Measurements from ENCODE around the gene BANP. TPM values are rescaled to one million over a fixed set of nuclear protein-coding genes. Genes with fewer than 3 reads are reported as not detected.
"Not testable (repeated sequence)": the region's sequence is repeated elsewhere in the genome, so short reads cannot be mapped to it uniquely, and the experiment has no call there.

BANP gene
- total RNA-seq, 3 donors from 2014 or later: 21.9 to 45.4 (median 32.4) TPM

GRCh38 chr16:88102597-88102996, 151.4 kb downstream of the BANP start:
- no peak overlapping the region for H3K27ac ChIP-seq
- peaks cover 0 to 2% of the 10 kb centered on the region in 2 donors for H3K9me3 ChIP-seq
- H3K36me3 ChIP-seq: no peaks in the 10 kb centered on the region
- intact Hi-C loops (cut with DNase I; ENCODE audit: low total_unique reads): no loop called here
- TF ChIP-seq POLR2AphosphoS5 (IDR thresholded peaks at IDR 0.05): no peak
- TF ChIP-seq, protein P1, sequence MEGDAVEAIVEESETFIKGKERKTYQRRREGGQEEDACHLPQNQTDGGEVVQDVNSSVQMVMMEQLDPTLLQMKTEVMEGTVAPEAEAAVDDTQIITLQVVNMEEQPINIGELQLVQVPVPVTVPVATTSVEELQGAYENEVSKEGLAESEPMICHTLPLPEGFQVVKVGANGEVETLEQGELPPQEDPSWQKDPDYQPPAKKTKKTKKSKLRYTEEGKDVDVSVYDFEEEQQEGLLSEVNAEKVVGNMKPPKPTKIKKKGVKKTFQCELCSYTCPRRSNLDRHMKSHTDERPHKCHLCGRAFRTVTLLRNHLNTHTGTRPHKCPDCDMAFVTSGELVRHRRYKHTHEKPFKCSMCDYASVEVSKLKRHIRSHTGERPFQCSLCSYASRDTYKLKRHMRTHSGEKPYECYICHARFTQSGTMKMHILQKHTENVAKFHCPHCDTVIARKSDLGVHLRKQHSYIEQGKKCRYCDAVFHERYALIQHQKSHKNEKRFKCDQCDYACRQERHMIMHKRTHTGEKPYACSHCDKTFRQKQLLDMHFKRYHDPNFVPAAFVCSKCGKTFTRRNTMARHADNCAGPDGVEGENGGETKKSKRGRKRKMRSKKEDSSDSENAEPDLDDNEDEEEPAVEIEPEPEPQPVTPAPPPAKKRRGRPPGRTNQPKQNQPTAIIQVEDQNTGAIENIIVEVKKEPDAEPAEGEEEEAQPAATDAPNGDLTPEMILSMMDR (IDR thresholded peaks at IDR 0.05): no peak
- no peak for TF ChIP-seq POLR2A (IDR thresholded peaks at IDR 0.05)
- no peak overlapping the region for H3K4me3 ChIP-seq
- no peaks in the 10 kb centered on the region for H3K4me1 ChIP-seq
- no peak for DNase-seq (ENCODE audit: low spot score in 2 of 2)
- H3K27me3 ChIP-seq: peaks cover 0 to 22% of the 10 kb centered on the region in 2 donors

- Histone ChIP-seq H3K27ac (no peak overlapping the region), H3K27me3 (peaks cover 0 to 22% of the 10 kb centered on the region in 2 donors), H3K36me3 (no peaks in the 10 kb centered on the region), H3K4me1 (no peaks in the 10 kb centered on the region), H3K4me3 (no peak overlapping the region), H3K9me3 (no peaks in the 10 kb centered on the region)
- DNase-seq (ENCODE audit: low spot score in 2 of 2): no peak
- TF ChIP-seq POLR2A (IDR thresholded peaks at IDR 0.05) (no peak), POLR2AphosphoS5 (IDR thresholded peaks at IDR 0.05) (no peak)
- TF ChIP-seq, protein P1 (IDR thresholded peaks at IDR 0.05): no peak
- intact Hi-C loops (cut with DNase I; ENCODE audit: low total_unique reads): no loop called here
Measured at GRCh38 chr16:88103011-88103410, 151.8 kb downstream of the BANP start.

DNA sequence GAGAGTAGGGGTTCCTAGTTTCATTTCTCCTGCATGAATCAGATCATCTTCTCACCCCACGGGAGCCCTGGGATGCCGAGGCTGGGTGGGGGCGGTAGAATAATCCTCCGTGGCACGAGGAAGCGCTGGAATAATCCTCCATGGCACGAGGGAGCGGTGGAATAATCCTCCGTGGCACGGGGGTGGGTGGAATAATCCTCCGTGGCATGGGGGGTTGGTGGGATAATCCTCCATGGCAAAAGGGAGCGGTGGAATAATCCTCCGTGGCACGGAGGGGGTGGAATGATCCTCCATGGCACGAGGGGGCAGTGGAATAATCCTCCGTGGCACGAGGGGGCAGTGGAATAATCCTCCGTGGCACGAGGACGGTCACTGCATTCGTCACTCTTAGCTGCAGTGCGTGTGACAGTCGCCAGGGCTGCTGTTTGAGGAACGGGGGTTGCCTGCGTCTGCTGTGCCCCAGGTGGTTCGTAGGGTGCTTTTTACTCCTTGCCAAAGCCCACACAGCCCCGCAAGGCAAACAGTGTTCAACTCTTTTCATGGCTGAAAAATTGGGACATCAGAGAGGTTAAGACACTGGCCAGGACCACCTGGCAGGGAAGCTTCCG, 152.5 kb downstream of the BANP start:
- no peak for TF ChIP-seq POLR2AphosphoS5 (IDR thresholded peaks at IDR 0.05)
- TF ChIP-seq POLR2A (IDR thresholded peaks at IDR 0.05): no peak
- TF ChIP-seq, protein P1 (IDR thresholded peaks at IDR 0.05): no peak
- no peak overlapping the region for H3K27ac ChIP-seq
- no peak for DNase-seq (ENCODE audit: low spot score in 2 of 2)
- H3K4me1 ChIP-seq: no peaks in the 10 kb centered on the region
- no peaks in the 10 kb centered on the region for H3K9me3 ChIP-seq
- no peaks in the 10 kb centered on the region for H3K36me3 ChIP-seq
- H3K4me3 ChIP-seq: no peak overlapping the region
- intact Hi-C loops (cut with DNase I; ENCODE audit: low total_unique reads): no loop called here
- peaks cover 0 to 16% of the 10 kb centered on the region in 2 donors for H3K27me3 ChIP-seq

- intact Hi-C loops (cut with DNase I; ENCODE audit: low total_unique reads); H3K4me1 ChIP-seq; DNase-seq (ENCODE audit: low spot score in 2 of 2); H3K9me3 ChIP-seq; H3K36me3 ChIP-seq; H3K4me3 ChIP-seq; H3K27ac ChIP-seq: not testable (repeated sequence)
- peaks cover 0 to 11% of the 10 kb centered on the region in 2 donors for H3K27me3 ChIP-seq
Measured at GRCh38 chr16:88104363-88104762, 153.1 kb downstream of the BANP start.

GRCh38 chr16:88105574-88106140, 154.4 kb downstream of the BANP start:
- DNase-seq (ENCODE audit: low spot score in 2 of 2); H3K9me3 ChIP-seq; H3K27ac ChIP-seq; H3K4me3 ChIP-seq; H3K27me3 ChIP-seq; H3K4me1 ChIP-seq; intact Hi-C loops (cut with DNase I; ENCODE audit: low total_unique reads); H3K36me3 ChIP-seq: not testable (repeated sequence)

- DNase-seq (ENCODE audit: low spot score in 2 of 2); H3K27ac ChIP-seq; H3K27me3 ChIP-seq; H3K4me3 ChIP-seq; intact Hi-C loops (cut with DNase I; ENCODE audit: low total_unique reads); H3K36me3 ChIP-seq; H3K4me1 ChIP-seq; H3K9me3 ChIP-seq: not testable (repeated sequence)
Measured at GRCh38 chr16:88106566-88106965, 155.3 kb downstream of the BANP start.

All from breast epithelium (tissue), 4 donors.